T-helper 17 cell (primary cell): ENCODE results near the gene MBIP. TPM values are rescaled to one million over a fixed set of nuclear protein-coding genes. Genes with fewer than 3 reads are reported as not detected.
"Not testable (repeated sequence)": the region's sequence is repeated elsewhere in the genome, so short reads cannot be mapped to it uniquely, and the experiment has no call there.

Experiments
- ATAC-seq: fragments of 150-1000 bp; cut with Tn5 transposase; 2 replicates; pipeline ENCODE4 v1.10.0; 2021; ENCODE audit warnings: mild to moderate bottlenecking, moderate library complexity
- DNase-seq, 3 donors: peaks; one replicate each; pipeline versions ENCODE4 v3.0.0 to v3.0.0-alpha.2; 2020 to 2021
- H3K9me3 ChIP-seq: one replicate; pipeline ENCODE4 v1.7.0; 2013; ENCODE audit warnings: low read length, mild to moderate bottlenecking; ENCODE audit not compliant: control insufficient read depth, poor library complexity, severe bottlenecking
- H3K27ac Mint-ChIP-seq: one replicate; pipeline ENCODE4 v1.8.0; 2022; ENCODE audit warnings: mild to moderate bottlenecking, moderate library complexity, mixed read lengths
- H3K27me3 Mint-ChIP-seq: one replicate; pipeline ENCODE4 v1.8.0; 2022; ENCODE audit warnings: mixed read lengths
- H3K36me3 Mint-ChIP-seq: one replicate; pipeline ENCODE4 v1.8.0; 2022; ENCODE audit warnings: low read depth, mixed read lengths
- H3K4me1 Mint-ChIP-seq: one replicate; pipeline ENCODE4 v1.8.0; 2022; ENCODE audit warnings: mild to moderate bottlenecking, mixed read lengths
- H3K4me3 Mint-ChIP-seq: one replicate; pipeline ENCODE4 v1.8.0; 2022; ENCODE audit warnings: mild to moderate bottlenecking, moderate library complexity, mixed read lengths
- total RNA-seq, 4 donors: library from RNA in 2 of 4; stranded (reverse) in 2 of 4; gene quantifications; one replicate each; pipeline ENCODE4 v1.2.3 and lab custom pipeline; 2022 to 2026

The MBIP gene, protein sequence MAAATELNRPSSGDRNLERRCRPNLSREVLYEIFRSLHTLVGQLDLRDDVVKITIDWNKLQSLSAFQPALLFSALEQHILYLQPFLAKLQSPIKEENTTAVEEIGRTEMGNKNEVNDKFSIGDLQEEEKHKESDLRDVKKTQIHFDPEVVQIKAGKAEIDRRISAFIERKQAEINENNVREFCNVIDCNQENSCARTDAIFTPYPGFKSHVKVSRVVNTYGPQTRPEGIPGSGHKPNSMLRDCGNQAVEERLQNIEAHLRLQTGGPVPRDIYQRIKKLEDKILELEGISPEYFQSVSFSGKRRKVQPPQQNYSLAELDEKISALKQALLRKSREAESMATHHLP
- total RNA-seq (10 to 100 TPM; 44.3 to 46.4 TPM), total RNA-seq (lab: John Stamatoyannopoulos, UW) (12.1 to 23.8 reads per million in 2 donors)

DNA sequence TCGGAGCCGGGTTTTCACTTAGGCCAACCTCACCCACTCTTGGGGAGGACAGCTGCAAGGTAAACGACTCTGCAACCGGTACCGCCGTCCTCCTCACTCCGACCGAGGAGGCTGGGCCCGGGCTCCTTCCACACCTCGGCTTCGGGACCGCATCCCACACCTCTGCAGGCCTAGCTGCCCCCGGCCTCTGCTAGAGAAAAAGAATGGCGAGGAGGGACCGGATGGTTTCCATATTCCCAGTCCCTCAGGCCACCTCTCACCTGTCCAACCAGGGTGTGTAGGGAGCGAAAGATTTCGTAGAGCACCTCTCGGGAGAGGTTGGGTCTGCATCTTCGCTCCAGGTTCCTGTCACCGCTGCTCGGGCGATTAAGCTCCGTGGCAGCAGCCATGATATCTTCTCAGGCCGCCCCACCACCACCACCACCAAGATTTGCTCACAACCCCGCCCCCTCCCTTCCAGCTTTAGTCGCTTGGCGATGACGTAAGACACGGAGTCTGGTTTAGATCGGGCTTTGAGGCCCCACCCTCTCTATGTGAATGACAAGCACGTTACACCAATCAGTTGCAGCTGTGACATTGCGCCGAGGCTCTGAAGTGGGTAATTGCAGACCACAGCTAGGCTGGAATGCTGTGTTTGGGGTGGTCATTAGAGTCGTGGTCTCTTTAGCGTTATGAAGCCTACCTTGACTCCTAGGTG is at the start of gene MBIP:
Gene MBIP (minus strand): TSS at position 438 of the 697 bp plus-strand sequence. CDS start 49 bp downstream, at position 389.
- Mint-ChIP-seq H3K27ac (peak within 1 kb of the TSS; percentile 91), H3K4me1 (peaks cover 19% of the 10 kb centered on the region), H3K4me3 (peak within 1 kb of the TSS; percentile 91), H3K36me3 (peaks cover 2% of the 10 kb centered on the region), H3K27me3 (peaks cover 16% of the 10 kb centered on the region)
- ATAC-seq: peak; percentile 97
- DNase-seq: peak; percentile 72 to 80 (median 73)
- H3K9me3 ChIP-seq: no peaks in the 10 kb centered on the region

GRCh38 chr14:36367985-36368774 is 47.7 kb upstream of the MBIP start:
- no peak overlapping the region for H3K4me3 Mint-ChIP-seq
- ATAC-seq (no peak), DNase-seq (no peak)
- H3K36me3 Mint-ChIP-seq: no peaks in the 10 kb centered on the region
- no peaks in the 10 kb centered on the region for H3K4me1 Mint-ChIP-seq
- no peak overlapping the region for H3K27ac Mint-ChIP-seq
- no peaks in the 10 kb centered on the region for H3K9me3 ChIP-seq
- H3K27me3 Mint-ChIP-seq: peaks cover 21% of the 10 kb centered on the region

- no peak for DNase-seq
- H3K4me3 Mint-ChIP-seq: no peak overlapping the region
- ATAC-seq: no peak
- no peaks in the 10 kb centered on the region for H3K36me3 Mint-ChIP-seq
- no peaks in the 10 kb centered on the region for H3K4me1 Mint-ChIP-seq
- peaks cover 21% of the 10 kb centered on the region for H3K27me3 Mint-ChIP-seq
- no peaks in the 10 kb centered on the region for H3K9me3 ChIP-seq
- H3K27ac Mint-ChIP-seq: no peak overlapping the region
Measured at GRCh38 chr14:36365766-36366165, 45.3 kb upstream of the MBIP start.

DNA sequence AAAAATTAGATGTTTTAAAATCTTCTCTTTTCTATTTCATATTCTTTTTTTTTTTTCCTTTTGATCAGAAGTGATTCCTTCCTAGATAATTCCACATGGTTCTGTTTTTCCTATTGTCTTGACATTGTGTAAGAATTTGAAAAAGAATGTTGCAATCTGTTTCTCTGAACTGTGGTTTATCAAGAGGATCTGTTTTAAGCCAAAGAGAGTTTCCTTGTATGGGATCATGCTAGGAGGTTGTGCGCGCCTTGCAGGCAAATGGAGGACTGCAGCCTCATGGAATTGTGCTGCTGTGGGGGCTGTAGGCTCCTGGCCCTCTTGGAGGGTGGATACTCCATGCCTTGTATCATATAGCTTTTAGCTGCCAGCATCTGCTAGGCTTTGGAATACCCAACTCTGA is 43.3 kb upstream of the MBIP start:
- Mint-ChIP-seq H3K4me3 (no peak overlapping the region), H3K27ac (no peak overlapping the region), H3K27me3 (peaks cover 16% of the 10 kb centered on the region), H3K4me1 (no peaks in the 10 kb centered on the region), H3K36me3 (no peaks in the 10 kb centered on the region)
- DNase-seq (no peak), ATAC-seq (no peak)
- no peaks in the 10 kb centered on the region for H3K9me3 ChIP-seq

GRCh38 chr14:36362648-36363047 is 42.2 kb upstream of the MBIP start:
- H3K36me3 Mint-ChIP-seq: no peaks in the 10 kb centered on the region
- no peaks in the 10 kb centered on the region for H3K4me1 Mint-ChIP-seq
- no peak for ATAC-seq

GRCh38 chr14:36361210-36361853 is 40.9 kb upstream of the MBIP start:
- Mint-ChIP-seq H3K27me3 (peaks cover 11% of the 10 kb centered on the region), H3K4me1 (no peaks in the 10 kb centered on the region), H3K4me3 (no peak overlapping the region)

More at GRCh38 chr14:36362648-36363047, 42.2 kb upstream of the MBIP start:
- DNase-seq: no peak
- H3K4me3 Mint-ChIP-seq: no peak overlapping the region
- H3K9me3 ChIP-seq: no peaks in the 10 kb centered on the region
- H3K27me3 Mint-ChIP-seq: peaks cover 15% of the 10 kb centered on the region
- no peak overlapping the region for H3K27ac Mint-ChIP-seq

GRCh38 chr14:36356862-36357261 is 36.4 kb upstream of the MBIP start:
- H3K9me3 ChIP-seq: peaks cover 6% of the 10 kb centered on the region
- Mint-ChIP-seq H3K27ac (no peak overlapping the region), H3K4me1 (no peaks in the 10 kb centered on the region), H3K27me3 (no peaks in the 10 kb centered on the region), H3K4me3 (no peak overlapping the region), H3K36me3 (no peaks in the 10 kb centered on the region)
- ATAC-seq (no peak), DNase-seq (no peak)

More at GRCh38 chr14:36361210-36361853, 40.9 kb upstream of the MBIP start:
- DNase-seq: no peak
- H3K36me3 Mint-ChIP-seq: no peaks in the 10 kb centered on the region
- no peaks in the 10 kb centered on the region for H3K9me3 ChIP-seq
- no peak overlapping the region for H3K27ac Mint-ChIP-seq
- no peak for ATAC-seq

DNA sequence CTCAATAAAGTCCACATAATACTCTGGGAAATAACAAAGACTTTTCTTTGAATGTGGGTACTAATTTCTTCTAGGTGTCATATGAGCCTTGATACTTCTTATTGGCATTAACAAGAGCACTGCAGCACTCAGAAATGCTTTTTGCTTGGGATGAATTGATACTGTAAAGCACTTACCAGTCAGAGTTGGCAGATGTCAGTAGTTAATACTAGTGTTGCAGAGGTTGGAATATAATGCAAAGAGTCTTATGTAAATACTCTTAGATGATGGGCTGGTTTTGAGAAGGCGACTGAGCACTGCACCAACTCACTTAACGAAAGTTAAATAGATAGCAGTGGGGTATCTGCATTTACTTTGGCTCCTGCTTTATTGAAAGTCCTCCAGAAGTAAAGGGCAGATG is 25.6 kb upstream of the MBIP start:
- no peak overlapping the region for H3K27ac Mint-ChIP-seq
- DNase-seq (no peak), ATAC-seq (no peak)
- H3K4me1 Mint-ChIP-seq: no peaks in the 10 kb centered on the region
- H3K9me3 ChIP-seq: no peaks in the 10 kb centered on the region
- no peak overlapping the region for H3K4me3 Mint-ChIP-seq
- H3K27me3 Mint-ChIP-seq: peaks cover 24% of the 10 kb centered on the region
- no peaks in the 10 kb centered on the region for H3K36me3 Mint-ChIP-seq

GRCh38 chr14:36344211-36344610 is 23.8 kb upstream of the MBIP start:
- H3K4me3 Mint-ChIP-seq: no peak overlapping the region
- no peak for DNase-seq
- no peak overlapping the region for H3K27ac Mint-ChIP-seq
- H3K9me3 ChIP-seq: no peaks in the 10 kb centered on the region
- H3K36me3 Mint-ChIP-seq: no peaks in the 10 kb centered on the region
- no peak for ATAC-seq
- H3K27me3 Mint-ChIP-seq: peaks cover 22% of the 10 kb centered on the region
- no peaks in the 10 kb centered on the region for H3K4me1 Mint-ChIP-seq

DNA sequence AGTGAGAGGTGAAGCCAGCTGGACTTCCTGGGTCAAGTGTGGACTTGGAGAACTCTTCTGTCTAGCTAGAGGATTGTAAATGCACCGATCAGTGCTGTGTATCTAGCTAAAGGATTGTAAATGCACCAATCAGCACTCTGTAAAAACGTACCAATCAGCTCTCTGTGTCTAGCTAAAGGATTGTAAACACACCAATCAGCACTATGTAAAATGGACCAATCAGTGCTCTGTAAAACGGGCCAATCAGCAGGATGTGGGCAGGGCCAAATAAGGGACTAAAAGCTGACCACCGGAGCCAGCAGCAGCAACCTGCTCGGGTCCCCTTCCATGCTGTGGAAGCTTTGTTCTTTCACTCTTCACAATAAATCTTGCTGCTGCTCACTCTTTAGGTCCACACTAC is 21.4 kb upstream of the MBIP start:
- peaks cover 33% of the 10 kb centered on the region for H3K27me3 Mint-ChIP-seq
- not testable (repeated sequence) for H3K4me1 Mint-ChIP-seq, ATAC-seq, H3K9me3 ChIP-seq, H3K36me3 Mint-ChIP-seq, DNase-seq, H3K27ac Mint-ChIP-seq, H3K4me3 Mint-ChIP-seq

DNA sequence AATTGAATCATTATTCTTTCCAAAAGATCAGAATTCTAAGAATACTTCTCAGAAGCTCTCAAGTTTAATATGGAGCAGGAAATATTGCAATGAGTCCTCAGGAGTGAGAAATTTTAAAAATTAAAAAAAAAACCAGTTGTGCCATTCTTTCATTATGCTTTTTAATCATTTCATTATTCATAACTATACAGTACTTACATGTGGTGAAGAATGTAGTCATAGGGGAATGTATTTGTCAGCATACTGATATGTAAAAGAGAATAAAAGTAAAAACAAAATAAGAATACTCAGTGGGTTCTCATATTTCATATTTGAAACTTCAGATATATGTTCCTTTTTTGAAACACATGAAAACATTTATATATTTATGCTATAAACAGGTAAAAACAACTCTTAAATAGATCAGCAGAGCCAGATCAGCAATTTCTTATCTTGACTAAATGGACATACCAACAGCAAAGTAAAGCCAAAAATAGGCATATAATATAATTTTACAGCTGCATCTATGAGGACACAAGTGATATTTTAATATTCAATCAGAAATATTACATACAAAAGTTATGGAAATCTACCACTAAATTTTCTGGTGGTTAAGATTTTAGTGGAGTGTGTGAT is 19.9 kb upstream of the MBIP start:
- H3K9me3 ChIP-seq: no peaks in the 10 kb centered on the region
- ATAC-seq (no peak), DNase-seq (no peak)
- peaks cover 34% of the 10 kb centered on the region for H3K27me3 Mint-ChIP-seq
- H3K4me3 Mint-ChIP-seq: no peak overlapping the region
- H3K27ac Mint-ChIP-seq: no peak overlapping the region
- H3K4me1 Mint-ChIP-seq: no peaks in the 10 kb centered on the region
- H3K36me3 Mint-ChIP-seq: no peaks in the 10 kb centered on the region

GRCh38 chr14:36339816-36340215 is 19.4 kb upstream of the MBIP start:
- H3K9me3 ChIP-seq: no peaks in the 10 kb centered on the region
- peaks cover 38% of the 10 kb centered on the region for H3K27me3 Mint-ChIP-seq
- ATAC-seq (no peak), DNase-seq (no peak)
- no peak overlapping the region for H3K4me3 Mint-ChIP-seq
- H3K27ac Mint-ChIP-seq: no peak overlapping the region
- H3K36me3 Mint-ChIP-seq: peaks cover 3% of the 10 kb centered on the region
- no peaks in the 10 kb centered on the region for H3K4me1 Mint-ChIP-seq
